ENCODE measurements around the gene EVI5L. TPM values are rescaled to one million over a fixed set of nuclear protein-coding genes. Genes with fewer than 3 reads are reported as not detected.

Gene EVI5L
- total RNA-seq, 1 donor from 2014 or later: 9.2 TPM

- peaks cover 4% of the 10 kb centered on the region for H3K27me3 ChIP-seq (ENCODE audit: control insufficient read depth, insufficient read depth, low read length)
Measured at GRCh38 chr19:7879111-7879807, 49.2 kb downstream of the EVI5L start.

GRCh38 chr19:7879836-7880235 is 49.8 kb downstream of the EVI5L start:
- H3K4me3 ChIP-seq (ENCODE audit: low read depth, low read length): no peak overlapping the region
- H3K36me3 ChIP-seq (ENCODE audit: control insufficient read depth, insufficient read depth, low read length): no peaks in the 10 kb centered on the region
- no peak for TF ChIP-seq CTCF (IDR thresholded peaks at IDR 0.05; ENCODE audit: insufficient read depth, low read length, severe bottlenecking)
- DNase-seq (ENCODE audit: low read depth) (no peak), FAIRE-seq (no peak)
- H3K27me3 ChIP-seq (ENCODE audit: control insufficient read depth, insufficient read depth, low read length): peaks cover under 1% of the 10 kb centered on the region

More at GRCh38 chr19:7879111-7879807, 49.2 kb downstream of the EVI5L start:
- FAIRE-seq: no peak
- TF ChIP-seq CTCF (IDR thresholded peaks at IDR 0.05; ENCODE audit: insufficient read depth, low read length, severe bottlenecking): no peak
- no peak overlapping the region for H3K4me3 ChIP-seq (ENCODE audit: low read depth, low read length)
- no peaks in the 10 kb centered on the region for H3K36me3 ChIP-seq (ENCODE audit: control insufficient read depth, insufficient read depth, low read length)
- no peak for DNase-seq (ENCODE audit: low read depth)

- Histone ChIP-seq H3K4me3 (ENCODE audit: low read depth, low read length) (no peak overlapping the region), H3K27me3 (ENCODE audit: control insufficient read depth, insufficient read depth, low read length) (no peaks in the 10 kb centered on the region), H3K36me3 (ENCODE audit: control insufficient read depth, insufficient read depth, low read length) (no peaks in the 10 kb centered on the region)
- FAIRE-seq (no peak), DNase-seq (ENCODE audit: low read depth) (no peak)
- TF ChIP-seq CTCF (IDR thresholded peaks at IDR 0.05; ENCODE audit: insufficient read depth, low read length, severe bottlenecking): no peak
Measured at GRCh38 chr19:7881910-7882309, 51.9 kb downstream of the EVI5L start.

GRCh38 chr19:7883105-7883504 is 53.1 kb downstream of the EVI5L start:
- H3K36me3 ChIP-seq (ENCODE audit: control insufficient read depth, insufficient read depth, low read length): no peaks in the 10 kb centered on the region
- DNase-seq (ENCODE audit: low read depth) (no peak), FAIRE-seq (no peak)
- no peak for TF ChIP-seq CTCF (IDR thresholded peaks at IDR 0.05; ENCODE audit: insufficient read depth, low read length, severe bottlenecking)
- H3K4me3 ChIP-seq (ENCODE audit: low read depth, low read length): no peak overlapping the region
- no peaks in the 10 kb centered on the region for H3K27me3 ChIP-seq (ENCODE audit: control insufficient read depth, insufficient read depth, low read length)

- Histone ChIP-seq H3K36me3 (ENCODE audit: control insufficient read depth, insufficient read depth, low read length) (no peaks in the 10 kb centered on the region), H3K4me3 (ENCODE audit: low read depth, low read length) (no peak overlapping the region), H3K27me3 (ENCODE audit: control insufficient read depth, insufficient read depth, low read length) (no peaks in the 10 kb centered on the region)
- FAIRE-seq (no peak), DNase-seq (ENCODE audit: low read depth) (no peak)
- no peak for TF ChIP-seq CTCF (IDR thresholded peaks at IDR 0.05; ENCODE audit: insufficient read depth, low read length, severe bottlenecking)
Measured at GRCh38 chr19:7883796-7884570, 54.0 kb downstream of the EVI5L start.
